Hepatocyte (in vitro differentiated cells): ENCODE results near the gene ZNF747.

Experiments
- EZH2 ChIP-seq: fragments of 200-600 bp; sonication (generic); IDR thresholded peaks from 2 replicates; pipeline ENCODE4 v1.6.1; 2016; ENCODE audit warnings: antibody characterized with exemption, mild to moderate bottlenecking, borderline replicate concordance
- EZH2phosphoT487 ChIP-seq: fragments of 200-600 bp; sonication (generic); IDR thresholded peaks from one replicate; pipeline ENCODE4 v1.6.1; 2018; ENCODE audit warnings: antibody characterized with exemption, mild to moderate bottlenecking, low read depth, moderate library complexity; ENCODE audit not compliant: unreplicated experiment, severe bottlenecking
- TF ChIP-seq, protein P1 (sequence below): fragments of 200-600 bp; sonication (generic); IDR thresholded peaks from 2 replicates; pipeline ENCODE4 v1.5.1; 2016; ENCODE audit warnings: antibody characterized with exemption, mild to moderate bottlenecking; ENCODE audit not compliant: poor library complexity

DNA sequence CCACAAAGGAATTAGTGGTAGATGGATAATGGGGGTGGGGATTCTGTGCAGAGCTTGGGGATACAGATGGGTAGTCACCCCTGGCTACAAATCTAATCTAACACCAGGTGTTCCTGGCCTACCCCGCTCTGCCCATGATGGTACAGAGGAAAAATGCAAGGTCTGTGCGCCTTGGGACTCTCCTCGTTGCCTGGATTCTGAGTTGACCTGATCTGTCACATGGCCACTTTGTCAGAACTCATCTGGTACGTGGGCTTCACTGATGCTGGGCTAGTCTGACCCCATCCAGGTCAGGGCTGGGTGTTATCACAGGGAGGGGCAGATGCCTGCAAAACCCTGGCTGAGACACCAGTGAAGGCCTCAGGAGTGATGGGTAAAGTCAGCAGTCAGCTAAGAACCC, 18.3 kb upstream of the ZNF747 start:
- TF ChIP-seq EZH2 (no peak), EZH2phosphoT487 (no peak)
- TF ChIP-seq, protein P1, sequence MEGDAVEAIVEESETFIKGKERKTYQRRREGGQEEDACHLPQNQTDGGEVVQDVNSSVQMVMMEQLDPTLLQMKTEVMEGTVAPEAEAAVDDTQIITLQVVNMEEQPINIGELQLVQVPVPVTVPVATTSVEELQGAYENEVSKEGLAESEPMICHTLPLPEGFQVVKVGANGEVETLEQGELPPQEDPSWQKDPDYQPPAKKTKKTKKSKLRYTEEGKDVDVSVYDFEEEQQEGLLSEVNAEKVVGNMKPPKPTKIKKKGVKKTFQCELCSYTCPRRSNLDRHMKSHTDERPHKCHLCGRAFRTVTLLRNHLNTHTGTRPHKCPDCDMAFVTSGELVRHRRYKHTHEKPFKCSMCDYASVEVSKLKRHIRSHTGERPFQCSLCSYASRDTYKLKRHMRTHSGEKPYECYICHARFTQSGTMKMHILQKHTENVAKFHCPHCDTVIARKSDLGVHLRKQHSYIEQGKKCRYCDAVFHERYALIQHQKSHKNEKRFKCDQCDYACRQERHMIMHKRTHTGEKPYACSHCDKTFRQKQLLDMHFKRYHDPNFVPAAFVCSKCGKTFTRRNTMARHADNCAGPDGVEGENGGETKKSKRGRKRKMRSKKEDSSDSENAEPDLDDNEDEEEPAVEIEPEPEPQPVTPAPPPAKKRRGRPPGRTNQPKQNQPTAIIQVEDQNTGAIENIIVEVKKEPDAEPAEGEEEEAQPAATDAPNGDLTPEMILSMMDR: no peak
